Muscle layer of duodenum (tissue), 2 donors: Measurements from ENCODE around the gene ITPR2.
"Not testable (repeated sequence)": the region's sequence is repeated elsewhere in the genome, so short reads cannot be mapped to it uniquely, and the experiment has no call there.

Experiments used
- H3K27ac ChIP-seq: one replicate; pipeline ENCODE4 v1.7.0; 2013; ENCODE audit warnings: mild to moderate bottlenecking, low read length
- H3K27me3 ChIP-seq: one replicate; pipeline ENCODE4 v1.7.0; 2013; ENCODE audit warnings: low read depth, mild to moderate bottlenecking, control low read depth, low read length
- H3K36me3 ChIP-seq, 2 donors: one replicate each; pipeline ENCODE4 v1.7.0; 2013; ENCODE audit warnings: low read length in 2 of 2, control low read depth in 1 of 2, mild to moderate bottlenecking in 1 of 2; ENCODE audit not compliant: insufficient read depth in 2 of 2, control insufficient read depth in 1 of 2
- H3K4me1 ChIP-seq, 2 donors: one replicate each; pipeline ENCODE4 v1.7.0; 2013; ENCODE audit warnings: low read length in 2 of 2, mild to moderate bottlenecking in 2 of 2, control low read depth in 1 of 2, moderate library complexity in 1 of 2; ENCODE audit not compliant: insufficient read depth in 2 of 2, control insufficient read depth in 1 of 2
- H3K4me3 ChIP-seq, 2 donors: one replicate each; pipeline ENCODE4 v1.7.0; 2013; ENCODE audit warnings: low read length in 2 of 2, low read depth in 1 of 2, mild to moderate bottlenecking in 1 of 2
- H3K9me3 ChIP-seq, 2 donors: one replicate each; pipeline ENCODE4 v1.7.0; 2013; ENCODE audit warnings: low read length in 2 of 2, control low read depth in 1 of 2, mild to moderate bottlenecking in 1 of 2; ENCODE audit not compliant: control insufficient read depth in 1 of 2
- donor health status: healthy.

ITPR2 gene

DNA sequence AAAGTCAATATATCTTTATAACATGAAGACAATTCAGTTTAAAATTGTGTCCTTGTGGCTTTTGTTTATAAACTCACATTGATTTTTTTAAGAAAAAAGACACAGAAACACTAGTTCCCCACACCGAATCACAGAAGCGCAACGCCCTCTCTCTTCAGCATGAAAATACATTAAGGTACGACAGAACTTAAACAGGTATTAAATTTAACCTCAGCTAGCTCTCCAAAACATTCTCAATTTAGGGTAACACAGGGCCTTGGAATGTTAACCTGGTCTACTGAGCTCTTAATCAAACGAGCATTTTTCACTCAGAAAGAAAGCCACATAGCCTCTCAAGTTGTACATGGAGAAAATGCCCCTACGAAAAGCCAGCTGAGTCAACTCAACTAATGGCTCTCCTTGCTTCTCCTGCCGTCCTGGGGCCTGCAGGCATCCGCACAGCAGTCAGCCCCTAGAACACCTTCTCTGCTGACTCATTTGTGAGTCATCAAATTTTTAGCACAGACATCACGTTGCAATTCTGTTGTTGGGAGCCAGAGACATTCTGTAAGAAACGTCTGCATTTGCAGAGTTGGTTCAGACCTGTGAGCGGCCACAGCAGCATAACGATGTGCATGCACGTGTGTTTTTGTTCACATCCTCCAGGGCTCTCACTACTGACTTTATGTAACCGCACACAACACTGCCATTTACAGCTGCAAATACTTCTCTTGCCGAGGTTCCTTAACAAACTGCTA, 141.6 kb downstream of the ITPR2 start:
- Histone ChIP-seq H3K9me3 (no peaks in the 10 kb centered on the region), H3K27ac (no peak overlapping the region), H3K27me3 (no peaks in the 10 kb centered on the region), H3K4me3 (no peak overlapping the region), H3K36me3 (peaks cover 0 to 8% of the 10 kb centered on the region in 2 donors), H3K4me1 (no peaks in the 10 kb centered on the region)

DNA sequence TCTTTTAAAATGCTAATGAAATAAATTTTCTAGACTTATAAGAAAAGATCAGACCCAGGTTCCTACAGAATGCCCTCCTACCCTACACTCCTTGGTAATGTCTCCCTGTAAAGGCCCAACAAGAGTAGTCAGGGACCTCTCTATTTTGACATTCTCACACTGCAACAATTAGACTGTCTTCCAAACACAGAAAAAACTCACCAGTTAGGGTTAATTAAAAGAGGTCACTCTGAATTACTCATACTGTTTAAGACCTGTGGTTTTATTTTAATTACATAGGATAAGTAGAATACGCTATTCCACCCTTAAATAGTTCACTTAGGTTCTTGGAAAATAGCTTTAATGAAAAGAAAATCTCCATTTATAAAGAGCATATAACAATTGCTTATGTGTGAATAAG, 142.4 kb downstream of the ITPR2 start:
- Histone ChIP-seq H3K36me3 (peaks cover under 1 to 8% of the 10 kb centered on the region in 2 donors), H3K27ac (no peak overlapping the region)

DNA sequence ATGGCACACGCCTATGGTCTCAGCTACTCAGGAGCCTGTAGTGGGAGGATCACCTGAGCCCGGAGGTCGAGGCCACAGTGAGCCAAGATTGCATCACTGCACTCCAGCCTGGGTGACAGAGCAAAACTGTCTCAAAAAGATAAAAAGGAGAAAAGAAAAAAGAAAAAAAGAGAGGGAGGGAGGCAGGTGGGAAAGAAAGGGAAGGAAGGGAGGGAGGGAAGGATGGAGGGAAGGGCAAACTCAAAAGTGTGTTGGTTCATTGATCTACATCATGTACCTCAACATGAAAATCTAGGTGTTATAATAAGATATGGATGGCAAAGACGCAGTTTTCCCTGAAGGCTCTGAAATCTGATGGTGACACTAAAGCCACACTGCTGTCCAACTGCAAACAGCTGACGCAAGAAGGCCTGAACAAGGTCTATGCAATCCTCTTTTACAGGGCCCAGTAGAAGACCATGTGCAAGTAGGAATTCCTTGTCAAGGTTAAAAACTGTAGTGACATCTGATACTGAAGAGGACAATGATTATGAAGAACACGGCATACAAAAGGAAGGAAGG, 143.6 kb downstream of the ITPR2 start:
- peaks cover 0 to 9% of the 10 kb centered on the region in 2 donors for H3K36me3 ChIP-seq
- H3K27me3 ChIP-seq, result no peaks in the 10 kb centered on the region
- no peaks in the 10 kb centered on the region for H3K4me1 ChIP-seq
- H3K9me3 ChIP-seq, result no peaks in the 10 kb centered on the region
- no peak overlapping the region for H3K4me3 ChIP-seq
- no peak overlapping the region for H3K27ac ChIP-seq

More for the DNA sequence above, 142.4 kb downstream of the ITPR2 start:
- no peaks in the 10 kb centered on the region for H3K4me1 ChIP-seq
- H3K4me3 ChIP-seq, result no peak overlapping the region
- no peaks in the 10 kb centered on the region for H3K9me3 ChIP-seq
- H3K27me3 ChIP-seq, result no peaks in the 10 kb centered on the region

DNA sequence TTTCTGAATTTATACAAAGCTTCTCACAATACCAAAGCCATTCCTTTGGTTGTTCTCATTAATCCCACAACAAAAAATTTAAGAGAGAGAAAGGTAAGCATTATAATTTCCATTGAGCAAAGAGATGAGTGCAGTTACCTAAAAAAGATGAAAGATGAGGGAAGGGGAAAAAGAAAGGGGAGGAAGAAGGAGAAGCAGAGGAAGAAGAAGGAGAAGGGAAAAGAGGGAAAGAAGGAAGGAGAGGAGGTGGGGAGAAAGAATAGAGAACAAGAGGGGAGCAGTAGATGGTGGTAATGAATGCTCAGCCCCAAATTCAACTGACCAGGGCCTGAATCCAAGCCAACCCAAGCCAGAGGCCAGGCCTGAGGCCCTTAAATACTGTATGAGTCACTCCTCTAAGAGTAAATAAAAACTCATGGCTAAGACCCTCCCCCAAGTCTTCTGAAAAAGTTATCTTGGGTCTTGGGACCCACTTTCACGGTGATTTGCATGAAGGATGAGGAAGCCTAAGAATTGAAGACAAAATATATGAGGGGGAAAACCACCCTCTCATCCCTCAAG, 144.6 kb downstream of the ITPR2 start:
- Histone ChIP-seq H3K4me3 (no peak overlapping the region), H3K9me3 (peaks cover 0 to under 1% of the 10 kb centered on the region in 2 donors), H3K27me3 (no peaks in the 10 kb centered on the region), H3K4me1 (no peaks in the 10 kb centered on the region), H3K27ac (no peak overlapping the region), H3K36me3 (peaks cover 6 to 10% of the 10 kb centered on the region in 2 donors)

DNA sequence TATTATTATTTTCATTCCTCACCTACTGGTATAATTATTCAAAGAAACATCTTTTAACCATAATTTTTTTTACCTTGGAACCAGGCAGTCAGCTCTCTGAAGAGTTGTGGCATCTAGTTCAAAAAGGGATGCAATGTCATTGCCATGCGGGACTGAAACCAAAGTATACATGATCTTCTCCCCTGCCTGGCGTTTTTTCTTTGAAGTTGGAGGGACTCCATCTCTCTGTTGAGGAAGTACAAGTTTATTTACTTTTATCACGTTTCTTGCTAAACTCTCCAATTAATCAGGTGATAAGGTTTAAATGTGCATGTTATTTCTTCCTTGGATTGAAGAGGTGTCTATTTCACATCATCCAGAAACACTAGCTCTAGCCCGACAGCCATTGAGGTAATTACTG, 146.6 kb downstream of the ITPR2 start:
- H3K36me3 ChIP-seq, result peaks cover 17 to 23% of the 10 kb centered on the region in 2 donors
- H3K27me3 ChIP-seq, result no peaks in the 10 kb centered on the region
- H3K4me1 ChIP-seq, result no peaks in the 10 kb centered on the region
- no peak overlapping the region for H3K4me3 ChIP-seq
- H3K27ac ChIP-seq, result no peak overlapping the region
- H3K9me3 ChIP-seq, result peaks cover 0 to 4% of the 10 kb centered on the region in 2 donors

DNA sequence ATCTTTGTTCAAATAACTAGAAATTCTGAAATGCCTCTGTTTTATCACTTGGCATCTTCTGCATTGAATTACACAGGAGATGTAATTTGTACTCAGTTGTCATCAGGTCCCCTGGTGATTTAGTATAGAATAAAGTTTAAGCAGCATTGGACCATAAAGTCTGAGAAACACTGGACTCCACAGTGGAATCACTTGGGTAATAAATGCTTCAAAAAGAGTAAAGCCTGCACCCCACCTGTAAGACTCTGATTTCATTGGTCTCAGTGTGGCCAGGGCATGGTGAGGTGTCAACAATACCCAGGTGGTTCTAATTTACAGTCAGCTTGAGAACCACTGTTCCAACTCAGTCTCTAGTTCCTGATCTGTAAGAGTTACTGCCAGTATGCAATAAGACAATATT, 148.9 kb downstream of the ITPR2 start:
- H3K27me3 ChIP-seq, result no peaks in the 10 kb centered on the region
- H3K36me3 ChIP-seq, result peaks cover 22 to 23% of the 10 kb centered on the region in 2 donors
- H3K27ac ChIP-seq, result no peak overlapping the region
- no peaks in the 10 kb centered on the region for H3K4me1 ChIP-seq
- H3K9me3 ChIP-seq, result peaks cover 0 to 4% of the 10 kb centered on the region in 2 donors
- no peak overlapping the region for H3K4me3 ChIP-seq

DNA sequence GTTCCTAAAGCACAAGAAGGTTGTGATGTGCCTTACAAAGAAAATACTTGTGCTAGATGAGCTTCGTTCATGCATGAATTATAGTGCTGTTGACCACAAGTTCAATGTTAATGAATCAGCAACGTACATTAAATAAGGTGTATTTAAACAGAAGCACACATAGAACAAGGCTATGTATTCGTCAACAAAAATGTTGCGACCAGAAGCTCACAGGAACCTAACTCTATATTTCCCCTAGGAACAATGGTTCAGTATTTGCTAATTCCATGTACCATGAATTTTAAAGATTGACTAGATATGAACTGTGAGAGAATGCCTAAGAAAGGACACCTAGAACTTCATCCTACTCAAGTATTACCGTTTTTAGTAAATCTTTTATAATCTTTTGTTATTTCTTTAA, 149.6 kb downstream of the ITPR2 start:
- H3K36me3 ChIP-seq, result peaks cover 22 to 23% of the 10 kb centered on the region in 2 donors
- H3K4me3 ChIP-seq, result no peak overlapping the region
- H3K27me3 ChIP-seq, result no peaks in the 10 kb centered on the region

DNA sequence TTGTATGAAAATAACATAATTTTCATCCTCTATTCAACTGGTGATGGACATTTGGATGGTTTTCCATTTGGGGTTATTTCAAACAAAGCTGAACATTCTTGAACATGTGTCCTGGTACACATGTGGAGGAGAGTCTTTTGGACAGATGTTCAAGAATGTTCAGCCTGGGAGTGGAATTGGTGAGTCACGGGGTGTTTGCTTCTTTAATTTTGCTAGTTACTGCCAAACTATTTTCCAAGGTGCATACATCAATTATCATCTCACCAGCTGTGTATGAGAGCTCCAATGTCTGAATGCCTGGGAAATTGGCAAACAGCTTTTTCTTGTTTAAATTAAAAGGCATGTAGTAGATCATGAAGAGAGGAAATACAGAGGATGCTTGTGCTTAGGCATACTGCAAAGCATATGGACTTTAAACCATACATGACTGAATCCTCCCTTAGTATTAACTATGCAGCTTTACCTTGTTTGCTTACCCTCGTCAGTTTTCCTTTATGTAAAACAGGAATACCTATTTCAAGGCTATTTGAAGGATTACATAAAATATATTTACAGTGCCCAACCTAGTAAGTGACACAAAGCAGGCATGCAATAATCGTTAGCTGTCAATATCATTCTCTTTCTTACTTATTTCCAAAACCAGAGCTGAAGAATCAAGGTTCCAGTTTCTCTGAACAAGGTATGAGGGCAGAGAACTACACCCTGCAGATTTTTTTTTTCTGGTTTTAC, 152.1 kb downstream of the ITPR2 start:
- H3K9me3 ChIP-seq, result peaks cover 0 to 4% of the 10 kb centered on the region in 2 donors
- no peaks in the 10 kb centered on the region for H3K4me1 ChIP-seq
- peaks cover 22 to 23% of the 10 kb centered on the region in 2 donors for H3K36me3 ChIP-seq
- H3K27ac ChIP-seq, result no peak overlapping the region
- H3K27me3 ChIP-seq, result no peaks in the 10 kb centered on the region
- no peak overlapping the region for H3K4me3 ChIP-seq

More for the DNA sequence above, 149.6 kb downstream of the ITPR2 start:
- Histone ChIP-seq H3K9me3 (peaks cover 0 to 4% of the 10 kb centered on the region in 2 donors), H3K4me1 (no peaks in the 10 kb centered on the region), H3K27ac (no peak overlapping the region)

DNA sequence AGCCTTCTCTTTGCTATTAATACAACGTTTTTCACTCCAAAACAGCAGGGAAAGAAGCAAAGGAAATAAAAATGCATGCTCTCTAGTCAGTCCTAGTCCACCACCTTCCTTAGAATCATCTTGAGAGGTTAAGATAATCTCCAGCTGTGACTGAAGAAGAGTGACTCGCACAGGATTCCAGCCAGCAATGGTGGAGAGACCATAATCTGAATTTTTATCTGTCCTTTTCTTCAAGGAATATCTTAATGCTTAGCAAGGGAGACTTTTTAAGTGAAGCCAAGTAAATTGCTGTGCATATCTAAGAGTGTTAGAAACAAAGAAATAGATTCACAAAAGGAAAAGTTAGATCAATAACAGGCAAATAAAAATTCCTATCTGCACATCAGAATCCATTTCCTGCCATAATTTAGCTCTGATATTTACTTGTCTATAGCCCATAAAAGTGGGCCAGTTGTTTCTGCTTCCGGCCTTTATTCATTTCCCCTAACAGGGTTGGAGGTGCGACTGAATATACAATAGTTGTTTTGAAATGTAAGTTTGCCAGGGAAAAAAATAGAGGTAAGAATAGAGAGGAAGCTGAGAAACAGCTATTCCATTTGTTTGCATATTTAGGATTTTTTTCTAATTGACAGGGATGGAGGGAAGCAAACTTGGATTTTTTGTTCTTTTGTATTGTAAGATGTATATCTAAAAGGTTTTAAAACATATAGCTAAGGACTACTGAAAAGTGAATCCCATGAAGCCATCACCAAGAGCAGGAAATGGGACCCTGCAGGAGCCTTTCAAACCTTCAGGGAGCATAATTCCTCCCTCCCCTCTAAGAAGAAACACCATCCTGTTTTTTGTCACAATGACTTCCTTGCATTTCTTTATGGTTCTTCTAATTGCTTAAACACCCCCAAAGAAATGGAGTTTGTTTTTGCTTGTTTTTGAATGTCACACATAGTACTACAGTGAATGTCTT, 154.0 kb downstream of the ITPR2 start:
- Histone ChIP-seq H3K36me3 (peaks cover 14 to 19% of the 10 kb centered on the region in 2 donors), H3K9me3 (peaks cover 0 to 4% of the 10 kb centered on the region in 2 donors), H3K27ac (no peak overlapping the region), H3K4me3 (no peak overlapping the region), H3K27me3 (no peaks in the 10 kb centered on the region), H3K4me1 (no peaks in the 10 kb centered on the region)

DNA sequence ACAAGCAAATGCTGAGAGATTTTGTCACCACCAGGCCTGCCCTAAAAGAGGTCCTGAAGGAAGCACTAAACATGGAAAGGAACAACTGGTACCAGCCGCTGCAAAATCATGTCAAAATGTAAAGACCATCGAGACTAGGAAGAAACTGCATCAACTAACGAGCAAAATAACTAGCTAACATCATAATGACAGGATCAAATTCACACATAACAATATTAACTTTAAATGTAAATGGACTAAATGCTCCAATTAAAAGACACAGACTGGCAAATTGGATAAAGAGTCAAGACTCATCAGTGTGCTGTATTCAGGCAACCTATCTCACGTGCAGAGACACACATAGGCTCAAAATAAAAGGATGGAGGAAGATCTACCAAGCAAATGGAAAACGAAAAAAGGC, 161.5 kb downstream of the ITPR2 start:
- not testable (repeated sequence) for H3K9me3 ChIP-seq, H3K27me3 ChIP-seq, H3K4me3 ChIP-seq, H3K27ac ChIP-seq, H3K36me3 ChIP-seq, H3K4me1 ChIP-seq
